IMR-90 (cell line): ENCODE measurements around the gene IDH3B. TPM values are rescaled to one million over a fixed set of nuclear protein-coding genes. Genes with fewer than 3 reads are reported as not detected.

Experiments
- ATAC-seq: fragments of 200-7000 bp; cut with Tn5 transposase; 2 replicates; pipeline ENCODE4 v1.9.1; 2020; ENCODE audit warnings: low read depth, mild to moderate bottlenecking, moderate library complexity
- BruUV-seq: library from RNA; stranded (reverse); fragments of 400-500 nt; replicated peaks from 2 replicates; lab custom pipeline; 2021; lab: Mats Ljungman, UMichigan
- CTCF ChIA-PET: fragments of 300-600 bp; formaldehyde crosslinking; extraction: SDS; loops from one replicate; lab custom pipeline; 2021; ENCODE audit warnings: antibody characterized with exemption; lab: Yijun Ruan, JAX
- POLR2A ChIA-PET: fragments of 300-600 bp; sonication (Branson Sonifier 250); formaldehyde crosslinking; loops from one replicate; lab custom pipeline; 2022; ENCODE audit warnings: antibody characterized with exemption; ENCODE audit not compliant: unreplicated experiment; lab: Charles Lee
- DNase-seq: peaks from one replicate; pipeline ENCODE4 v3.0.0; 2013
- H2AFZ ChIP-seq: replicated peaks from 2 replicates; pipeline ENCODE3; 2013; ENCODE audit warnings: low read length, mild to moderate bottlenecking; ENCODE audit not compliant: poor library complexity
- H2AK5ac ChIP-seq: 2 replicates; pipeline ENCODE4 v1.6.1; 2013; ENCODE audit warnings: low read depth, low read length, inconsistent platforms
- H2AK9ac ChIP-seq: replicated peaks from 2 replicates; pipeline ENCODE3; 2013; ENCODE audit warnings: mild to moderate bottlenecking, low read depth, low read length, moderate library complexity; ENCODE audit not compliant: poor library complexity
- H2BK120ac ChIP-seq: 2 replicates; pipeline ENCODE4 v1.6.1; 2013; ENCODE audit warnings: low read depth, low read length, inconsistent platforms
- H2BK15ac ChIP-seq: 3 replicates; pipeline ENCODE4 v1.6.1; 2013; ENCODE audit warnings: low read depth, low read length, inconsistent platforms
- H2BK20ac ChIP-seq: 2 replicates; pipeline ENCODE4 v1.6.1; 2013; ENCODE audit warnings: low read depth, mild to moderate bottlenecking, inconsistent platforms, low read length, moderate library complexity
- H2BK5ac ChIP-seq: 2 replicates; pipeline ENCODE4 v1.6.1; 2013; ENCODE audit warnings: mild to moderate bottlenecking, low read depth, low read length, inconsistent platforms; ENCODE audit not compliant: poor library complexity, severe bottlenecking
- H3K14ac ChIP-seq: replicated peaks from 2 replicates; pipeline ENCODE4 v1.6.1; 2013; ENCODE audit warnings: low read depth, low read length, inconsistent platforms
- H3K18ac ChIP-seq: 2 replicates; pipeline ENCODE4 v1.6.1; 2013; ENCODE audit warnings: low read depth, low read length, control low read depth
- H3K23ac ChIP-seq: 2 replicates; pipeline ENCODE4 v1.6.1; 2013; ENCODE audit warnings: low read depth, low read length, inconsistent platforms
- H3K27ac ChIP-seq: 2 replicates; pipeline ENCODE4 v1.5.1; 2013; ENCODE audit warnings: mild to moderate bottlenecking, control low read depth, low read length; ENCODE audit not compliant: insufficient read depth
- H3K27me3 ChIP-seq: 2 replicates; pipeline ENCODE4 v1.6.1; 2013; ENCODE audit warnings: low read length; ENCODE audit not compliant: control insufficient read depth, insufficient read depth
- H3K36me3 ChIP-seq: 2 replicates; pipeline ENCODE4 v1.6.1; 2013; ENCODE audit warnings: low read length, mixed read lengths; ENCODE audit not compliant: control insufficient read depth, insufficient read depth
- H3K4ac ChIP-seq: 2 replicates; pipeline ENCODE4 v1.6.1; 2013; ENCODE audit warnings: low read depth, low read length, inconsistent platforms
- H3K4me1 ChIP-seq: 2 replicates; pipeline ENCODE4 v1.6.1; 2013; ENCODE audit warnings: low read length, mixed read lengths; ENCODE audit not compliant: control insufficient read depth, insufficient read depth
- H3K4me2 ChIP-seq: 2 replicates; pipeline ENCODE4 v1.6.1; 2013; ENCODE audit warnings: low read depth, mild to moderate bottlenecking, control low read depth, low read length, moderate library complexity
- H3K4me3 ChIP-seq: 2 replicates; pipeline ENCODE4 v1.5.1; 2013; ENCODE audit warnings: low read depth, mild to moderate bottlenecking, control low read depth, low read length, moderate library complexity; ENCODE audit not compliant: insufficient read depth
- H3K56ac ChIP-seq: 2 replicates; pipeline ENCODE4 v1.6.1; 2013; ENCODE audit warnings: low read length, inconsistent platforms; ENCODE audit not compliant: insufficient read depth; ENCODE audit errors: extremely low read depth
- H3K79me1 ChIP-seq, 2 experiments: 2 replicates each; pipeline ENCODE4 v1.6.1; 2013; ENCODE audit warnings: low read length in 2 of 2, inconsistent platforms in 1 of 2, low read depth in 1 of 2
- H3K9ac ChIP-seq: 2 replicates; pipeline ENCODE4 v1.6.1; 2013; ENCODE audit warnings: low read depth, low read length, control low read depth
- H3K9me1 ChIP-seq: 2 replicates; pipeline ENCODE4 v1.6.1; 2013; ENCODE audit warnings: low read length, inconsistent platforms; ENCODE audit not compliant: insufficient read depth
- H3K9me3 ChIP-seq: 2 replicates; pipeline ENCODE4 v1.6.1; 2013; ENCODE audit warnings: low read length; ENCODE audit not compliant: control insufficient read depth, insufficient read depth
- H4K20me1 ChIP-seq: 2 replicates; pipeline ENCODE4 v1.6.1; 2013; ENCODE audit warnings: low read length, inconsistent platforms; ENCODE audit not compliant: insufficient read depth
- H4K5ac ChIP-seq: 2 replicates; pipeline ENCODE4 v1.6.1; 2013; ENCODE audit warnings: mild to moderate bottlenecking, low read depth, low read length, control low read depth
- H4K8ac ChIP-seq, 2 experiments: 2 replicates each; pipeline ENCODE4 v1.6.1; 2013; ENCODE audit warnings: low read depth in 2 of 2, low read length in 2 of 2, control low read depth in 1 of 2, inconsistent platforms in 1 of 2
- H4K91ac ChIP-seq: 2 replicates; pipeline ENCODE4 v1.6.1; 2013; ENCODE audit warnings: low read depth, low read length, inconsistent platforms; ENCODE audit not compliant: insufficient read depth
- MAFK ChIP-seq: IDR thresholded peaks from 2 replicates; pipeline ENCODE4 v1.6.1; 2012; ENCODE audit warnings: low read depth, low read length, improper control_type of control experiment
- MXI1 ChIP-seq: IDR thresholded peaks from 2 replicates; pipeline ENCODE4 v1.6.1; 2012; ENCODE audit warnings: low read depth, mild to moderate bottlenecking, low read length, moderate library complexity, borderline replicate concordance
- POLR2A ChIP-seq: IDR thresholded peaks from 2 replicates; pipeline ENCODE4 v1.6.1; 2012; ENCODE audit warnings: mild to moderate bottlenecking, low read depth, low read length
- RFX5 ChIP-seq: IDR thresholded peaks from 2 replicates; pipeline ENCODE4 v1.8.0; 2012; ENCODE audit warnings: low read depth, mild to moderate bottlenecking, low read length, moderate library complexity
- SMC3 ChIP-seq: fragments of 150-350 bp; IDR thresholded peaks from 2 replicates; pipeline ENCODE4 v1.6.1; 2016; ENCODE audit warnings: low read depth, mild to moderate bottlenecking, antibody characterized with exemption, low read length, moderate library complexity
- WGBS, 2 experiments: methylation state at CpG; one replicate each; pipeline versions ENCODE4 v1.1.5 to v1.1.7; 2013; ENCODE audit warnings: missing lambda C conversion rate in 2 of 2; ENCODE audit not compliant: insufficient read length in 1 of 2; ENCODE audit errors: extremely low coverage in 2 of 2; 5-methylcytosine and 5-hydroxymethylcytosine counted together
- dilution Hi-C: fragments of 300-500 bp; cut with HindIII; formaldehyde crosslinking; loops from one replicate; pipeline ENCODE4 v1.14.3; 2018; ENCODE audit warnings: low sequenced_read_pairs; ENCODE audit not compliant: unreplicated experiment
- in situ Hi-C: fragments of 300-500 bp; cut with MboI; formaldehyde crosslinking; loops from 3 replicates; pipeline ENCODE4 v1.14.3; 2019; ENCODE audit warnings: low sequenced_read_pairs, inconsistent platforms, mixed read lengths
- intact Hi-C: fragments of 100-400 bp; cut with micrococcal nuclease; formaldehyde crosslinking; loops from 2 replicates; pipeline ENCODE4 v1.10.0; 2022
- polyA plus RNA-seq, 3 experiments: library from polyadenylated mRNA; depleted of rRNA; stranded (reverse); fragments of >200 nt; gene quantifications; 2 replicates each; pipeline ENCODE4 v1.2.3, GENCODE V29; 2012; ENCODE audit warnings: low replicate concordance in 1 of 3
- total RNA-seq: library from RNA; depleted of rRNA; stranded (reverse); fragments of >200 nt; gene quantifications from 2 replicates; pipeline ENCODE4 v1.2.3, GENCODE V29; 2012
- TF ChIP-seq, protein P1 (sequence below): fragments of 150-350 bp; IDR thresholded peaks from 2 replicates; pipeline ENCODE4 v1.6.1; 2017; ENCODE audit warnings: mild to moderate bottlenecking, antibody characterized with exemption, low read length, low read depth

The IDH3B gene
- total and polyA plus RNA-seq, 2 of the 4 experiments (the other 2 are of a cell fraction), result 151 to 160 TPM

DNA sequence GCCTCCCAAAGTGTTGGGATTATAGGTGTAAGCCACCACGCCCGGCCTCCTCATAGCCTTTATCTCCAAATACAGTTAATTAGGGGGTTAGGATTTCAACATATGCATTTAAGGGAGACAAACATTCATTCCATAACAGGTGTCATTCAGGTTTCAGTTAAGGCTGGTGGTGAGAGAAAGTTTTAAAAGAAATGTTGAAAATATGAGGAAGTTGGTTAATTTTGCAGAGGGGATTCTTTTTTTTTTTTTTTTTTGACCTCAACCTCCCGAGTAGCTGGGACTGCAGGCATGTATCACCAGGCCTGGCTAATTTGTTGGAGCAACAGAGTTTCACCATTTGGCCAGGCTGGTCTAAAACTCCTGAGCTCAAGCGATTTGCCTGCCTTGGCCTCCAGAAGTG is 16.0 kb upstream of the IDH3B start:
- Histone ChIP-seq H3K79me1 (no peaks in the 10 kb centered on the region), H3K9ac (no peak overlapping the region), H3K36me3 (no peaks in the 10 kb centered on the region), H2BK5ac (no peak overlapping the region), H4K5ac (no peak overlapping the region), H3K27ac (no peak overlapping the region), H2AFZ (no peak overlapping the region), H4K91ac (no peak overlapping the region), H2BK15ac (no peak overlapping the region), H4K20me1 (no peaks in the 10 kb centered on the region), H3K23ac (no peak overlapping the region), H3K9me3 (peaks cover 2% of the 10 kb centered on the region; the same call in 1 of the 2 replicates), H2AK5ac (no peak overlapping the region), H3K14ac (no peak overlapping the region), H3K4me3 (no peak overlapping the region), H3K4ac (no peak overlapping the region), H3K56ac (no peak overlapping the region), H3K18ac (no peak overlapping the region), H2AK9ac (no peak overlapping the region), H3K27me3 (peaks cover 16% of the 10 kb centered on the region), H4K8ac (no peak overlapping the region), H2BK20ac (no peak overlapping the region), H3K9me1 (no peaks in the 10 kb centered on the region), H3K4me2 (no peak overlapping the region), H2BK120ac (no peak overlapping the region), H3K4me1 (no peaks in the 10 kb centered on the region)
- intact Hi-C loops (no loop called here), in situ Hi-C loops (no loop called here), dilution Hi-C loops (no loop called here)
- POLR2A ChIA-PET, result interaction anchor here (0.6 kb wide), 1 partner anchor 25 kb away, joined by 3 read pairs; no protein-coding TSS in a partner anchor
- DNase-seq (no peak), ATAC-seq (no peak)
- BruUV-seq, result no TSS peak
- no peak for TF ChIP-seq SMC3
- TF ChIP-seq MAFK, result no peak
- no peak for TF ChIP-seq POLR2A
- TF ChIP-seq RFX5, result no peak
- TF ChIP-seq, protein P1, sequence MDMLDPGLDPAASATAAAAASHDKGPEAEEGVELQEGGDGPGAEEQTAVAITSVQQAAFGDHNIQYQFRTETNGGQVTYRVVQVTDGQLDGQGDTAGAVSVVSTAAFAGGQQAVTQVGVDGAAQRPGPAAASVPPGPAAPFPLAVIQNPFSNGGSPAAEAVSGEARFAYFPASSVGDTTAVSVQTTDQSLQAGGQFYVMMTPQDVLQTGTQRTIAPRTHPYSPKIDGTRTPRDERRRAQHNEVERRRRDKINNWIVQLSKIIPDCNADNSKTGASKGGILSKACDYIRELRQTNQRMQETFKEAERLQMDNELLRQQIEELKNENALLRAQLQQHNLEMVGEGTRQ, result no peak
- no peak for TF ChIP-seq MXI1
- CTCF ChIA-PET, result no interaction called here
- no CpG with 5 or more reads among the region's 4 CpGs for WGBS, 2 experiments
